ENCODE results near the gene BRD4.

- TF ChIP-seq POLR2A (IDR thresholded peaks at IDR 0.05) (no peak), CTCF (IDR thresholded peaks at IDR 0.05) (no peak)
These were observed 40.8 kb downstream of the BRD4 start for GRCh38 chr19:15291548-15292021.
